PC-9 (cell line): ENCODE results near the gene NUP35. TPM values are rescaled to one million over a fixed set of nuclear protein-coding genes. Genes with fewer than 3 reads are reported as not detected.
A peak's percentile ranks its signal among the peaks of the same experiment; 100 is the strongest.

Experiments
- BruUV-seq: library from RNA; stranded (reverse); fragments of 400-500 nt; replicated peaks from 2 replicates; lab custom pipeline; 2021; lab: Mats Ljungman, UMichigan
- CTCF ChIA-PET: fragments of 300-600 bp; sonication (Branson Sonifier 250); formaldehyde crosslinking; loops from one replicate; lab custom pipeline; 2022; ENCODE audit warnings: antibody characterized with exemption; lab: Charles Lee
- POLR2A ChIA-PET: fragments of 300-600 bp; sonication (Branson Sonifier 250); formaldehyde crosslinking; loops from one replicate; lab custom pipeline; 2022; ENCODE audit warnings: antibody characterized with exemption; ENCODE audit not compliant: unreplicated experiment; lab: Charles Lee
- DNase-seq, 2 experiments: peaks; one replicate each; pipeline versions ENCODE4 v3.0.0 to v3.0.0-alpha.2; 2015 to 2022; ENCODE audit warnings: mixed read lengths in 1 of 2
- H2AFZ ChIP-seq: fragments of 200-600 bp; sonication (generic); 2 replicates; pipeline ENCODE4 v1.8.1; 2017; ENCODE audit warnings: antibody characterized with exemption
- H3F3A ChIP-seq: fragments of 200-600 bp; sonication (generic); 2 replicates; pipeline ENCODE4 v1.8.1; 2017; ENCODE audit warnings: antibody characterized with exemption, mild to moderate bottlenecking, low read depth; ENCODE audit not compliant: insufficient read depth
- H3K27ac ChIP-seq: fragments of 200-600 bp; sonication (generic); 2 replicates; pipeline ENCODE4 v1.6.1; 2016; ENCODE audit warnings: mixed run types
- H3K27me3 ChIP-seq: fragments of 200-600 bp; sonication (generic); 2 replicates; pipeline ENCODE4 v1.6.1; 2016; ENCODE audit warnings: low read depth, mixed run types; ENCODE audit not compliant: insufficient read depth
- H3K36me3 ChIP-seq: fragments of 200-600 bp; sonication (generic); 2 replicates; pipeline ENCODE4 v1.6.1; 2016; ENCODE audit warnings: low read depth, mixed run types
- H3K4me1 ChIP-seq: fragments of 200-600 bp; sonication (generic); replicated peaks from 2 replicates; pipeline ENCODE4 v1.6.1; 2016; ENCODE audit warnings: mixed run types; ENCODE audit not compliant: insufficient read depth
- H3K4me2 ChIP-seq: fragments of 200-600 bp; sonication (generic); 2 replicates; pipeline ENCODE4 v1.6.1; 2017; ENCODE audit warnings: mixed run types
- H3K4me3 ChIP-seq: fragments of 200-600 bp; sonication (generic); 2 replicates; pipeline ENCODE4 v1.6.1; 2016; ENCODE audit warnings: mixed run types
- H3K79me2 ChIP-seq: fragments of 200-600 bp; sonication (generic); 2 replicates; pipeline ENCODE4 v1.6.1; 2017; ENCODE audit warnings: low read depth, mixed run types
- H3K9me2 ChIP-seq: fragments of 200-600 bp; sonication (generic); 2 replicates; pipeline ENCODE4 v1.8.1; 2017; ENCODE audit warnings: mild to moderate bottlenecking; ENCODE audit not compliant: insufficient read depth
- H3K9me3 ChIP-seq: fragments of 200-600 bp; sonication (generic); 2 replicates; pipeline ENCODE4 v1.8.1; 2016; ENCODE audit warnings: low read depth; ENCODE audit not compliant: insufficient read depth
- H4K20me1 ChIP-seq: fragments of 200-600 bp; sonication (generic); 2 replicates; pipeline ENCODE4 v1.8.1; 2017; ENCODE audit not compliant: insufficient read depth
- CTCF ChIP-seq: fragments of 200-600 bp; sonication (generic); conservative IDR thresholded peaks from 2 replicates; pipeline ENCODE4 v1.6.1; 2017; ENCODE audit warnings: mixed run types, antibody characterized with exemption, mild to moderate bottlenecking, moderate library complexity
- EZH2 ChIP-seq: fragments of 200-600 bp; sonication (generic); IDR thresholded peaks from 2 replicates; pipeline ENCODE4 v1.8.0; 2017; ENCODE audit warnings: antibody characterized with exemption, low read depth
- intact Hi-C: fragments of 100-400 bp; cut with micrococcal nuclease; formaldehyde crosslinking; loops from one replicate; pipeline ENCODE4 v1.10.0; 2022; ENCODE audit not compliant: unreplicated experiment
- total RNA-seq: library from RNA; stranded (reverse); gene quantifications from 2 replicates; pipeline ENCODE4 v1.2.3, GENCODE V29; 2021

The NUP35 gene
- total RNA-seq, 1 experiment from 2014 or later = 35.5 TPM

GRCh38 chr2:183091954-183092345 lies 32.3 kb upstream of the NUP35 start:
- intact Hi-C loops = loop anchor here (5.0 kb wide), 1 partner anchor 310 kb away; no protein-coding TSS in a partner anchor

GRCh38 chr2:183093857-183094657 lies 30.2 kb upstream of the NUP35 start:
- Histone ChIP-seq H3K9me3 (no peaks in the 10 kb centered on the region), H3K79me2 (no peaks in the 10 kb centered on the region), H3K4me3 (no peak overlapping the region), H4K20me1 (no peaks in the 10 kb centered on the region), H3K27me3 (no peaks in the 10 kb centered on the region), H3K9me2 (no peaks in the 10 kb centered on the region; the same call in 1 of the 2 replicates), H3K27ac (no peak overlapping the region), H3K4me1 (peaks cover 11% of the 10 kb centered on the region), H3K36me3 (no peaks in the 10 kb centered on the region), H3K4me2 (peak overlapping the region; percentile 29), H2AFZ (no peak overlapping the region), H3F3A (no peaks in the 10 kb centered on the region)
- ChIA-PET CTCF (interaction anchor here (0.6 to 0.8 kb wide), 3 partner anchors 77 to 427 kb away, joined by 3 to 4 read pairs (median 3); no protein-coding TSS in a partner anchor), POLR2A (interaction anchor here (0.5 to 0.6 kb wide), 2 partner anchors 68 to 114 kb away, joined by 3 to 24 read pairs; no protein-coding TSS in a partner anchor)
- DNase-seq = peak in 1 of 2 experiments; percentile 66
- intact Hi-C loops = loop anchor here (1.0 to 5.0 kb wide), 2 partner anchors 312 to 331 kb away; no protein-coding TSS in a partner anchor
- no TSS peak for BruUV-seq
- peak; percentile 62 for TF ChIP-seq CTCF
- no peak for TF ChIP-seq EZH2

More at GRCh38 chr2:183091954-183092345, 32.3 kb upstream of the NUP35 start:
- no peaks in the 10 kb centered on the region for H3K9me3 ChIP-seq
- peaks cover 11% of the 10 kb centered on the region for H3K4me1 ChIP-seq
- H3K4me2 ChIP-seq = no peak overlapping the region
- ChIA-PET CTCF (no interaction called here), POLR2A (no interaction called here)
- no peaks in the 10 kb centered on the region for H3F3A ChIP-seq
- no peak overlapping the region for H2AFZ ChIP-seq
- TF ChIP-seq EZH2 = no peak
- TF ChIP-seq CTCF = no peak
- no peaks in the 10 kb centered on the region for H3K79me2 ChIP-seq
- no peak overlapping the region for H3K27ac ChIP-seq
- no peak overlapping the region for H3K4me3 ChIP-seq
- no peaks in the 10 kb centered on the region for H3K27me3 ChIP-seq
- no peaks in the 10 kb centered on the region for H3K9me2 ChIP-seq
- no TSS peak for BruUV-seq
- DNase-seq = no peak
- H4K20me1 ChIP-seq = no peaks in the 10 kb centered on the region
- H3K36me3 ChIP-seq = no peaks in the 10 kb centered on the region

- CTCF ChIA-PET = no interaction called here
- Histone ChIP-seq H3K9me2 (no peaks in the 10 kb centered on the region), H2AFZ (peak overlapping the region; percentile 31; the same call in 1 of the 2 replicates), H4K20me1 (no peaks in the 10 kb centered on the region), H3K9me3 (no peaks in the 10 kb centered on the region), H3K4me1 (0 out of 2 replicates have a peak, but pooled peaks cover 5% of the 10 kb centered on the region), H3K79me2 (no peaks in the 10 kb centered on the region), H3K4me3 (no peak overlapping the region), H3K4me2 (no peak overlapping the region), H3K27me3 (no peaks in the 10 kb centered on the region), H3K27ac (no peak overlapping the region), H3F3A (no peaks in the 10 kb centered on the region), H3K36me3 (no peaks in the 10 kb centered on the region)
- POLR2A ChIA-PET = no interaction called here
- intact Hi-C loops = no loop called here
- no TSS peak for BruUV-seq
- TF ChIP-seq EZH2 (no peak), CTCF (no peak)
- DNase-seq = no peak
These were observed 18.7 kb upstream of the NUP35 start for GRCh38 chr2:183105402-183106134.
